ENCODE measurements around the gene PLB1.

GRCh38 chr2:28604284-28604843 is 108.5 kb downstream of the PLB1 start:
- no peak for TF ChIP-seq POLR2AphosphoS5 (IDR thresholded peaks at IDR 0.05; ENCODE audit: borderline replicate concordance, low read depth, low read length)
- TF ChIP-seq EZH2 (IDR thresholded peaks at IDR 0.05), result no peak
